ENCODE data around the gene RHOXF2. TPM values are rescaled to one million over a fixed set of nuclear protein-coding genes. Genes with fewer than 3 reads are reported as not detected.
"Not testable (repeated sequence)": the region's sequence is repeated elsewhere in the genome, so short reads cannot be mapped to it uniquely, and the experiment has no call there.

The RHOXF2 gene
- polyA plus RNA-seq, 12 donors, result 0.05 to 0.07 TPM; not detected in 10

- not testable (repeated sequence) for DNase-seq
Measured at GRCh38 chrX:120196626-120197283, 38.3 kb downstream of the RHOXF2 start.

GRCh38 chrX:120200851-120201250 lies 42.4 kb downstream of the RHOXF2 start:
- DNase-seq, result no peak

- no peak for DNase-seq
Measured at GRCh38 chrX:120205816-120206753, 47.7 kb downstream of the RHOXF2 start.

GRCh38 chrX:120207009-120207605 lies 48.7 kb downstream of the RHOXF2 start:
- DNase-seq, result no peak

GRCh38 chrX:120213438-120214265 lies 55.2 kb downstream of the RHOXF2 start:
- DNase-seq, result peak; percentile 57

Other genes with a start within 250 kb of the RHOXF2 start
- gene NKAP, start 214.9 kb upstream of the RHOXF2 start, polyA plus RNA-seq (ENCODE audit: insufficient read length in 12 of 12), result 10 to 100 TPM in 6 of 12 donors, 1 to 10 TPM in 5, not detected in 1; 7.7 to 12.3 (median 10.1) TPM
- under 1 TPM in 3 of 12 donors, not detected in 9; 0.08 to 0.09 (median 0.08) TPM for gene RHOXF2B, start 80.9 kb upstream of the RHOXF2 start, polyA plus RNA-seq (ENCODE audit: insufficient read length in 12 of 12)
- under 1 TPM in 3 of 12 donors, not detected in 9; 0.59 to 0.89 (median 0.80) TPM for gene RHOXF1, start 42.7 kb upstream of the RHOXF2 start, polyA plus RNA-seq (ENCODE audit: insufficient read length in 12 of 12)
- 10 to 100 TPM in 11 of 12 donors, not detected in 1; 13.9 to 22.8 (median 18.3) TPM for gene ZBTB33, start 92.2 kb downstream of the RHOXF2 start, polyA plus RNA-seq (ENCODE audit: insufficient read length in 12 of 12)
- gene TMEM255A, start 152.8 kb downstream of the RHOXF2 start, polyA plus RNA-seq (ENCODE audit: insufficient read length in 12 of 12), result 10 to 100 TPM in 9 of 12 donors, 1 to 10 TPM in 2, not detected in 1; 6.7 to 22.3 (median 12.1) TPM
- gene ATP1B4, start 203.5 kb downstream of the RHOXF2 start, polyA plus RNA-seq (ENCODE audit: insufficient read length in 12 of 12), result 100 to 1,000 TPM in 11 of 12 donors, not detected in 1; 108 to 436 (median 313) TPM